Measurements from ENCODE around the gene MINDY2.
"Not testable (repeated sequence)": the region's sequence is repeated elsewhere in the genome, so short reads cannot be mapped to it uniquely, and the experiment has no call there.

The MINDY2 gene

DNA sequence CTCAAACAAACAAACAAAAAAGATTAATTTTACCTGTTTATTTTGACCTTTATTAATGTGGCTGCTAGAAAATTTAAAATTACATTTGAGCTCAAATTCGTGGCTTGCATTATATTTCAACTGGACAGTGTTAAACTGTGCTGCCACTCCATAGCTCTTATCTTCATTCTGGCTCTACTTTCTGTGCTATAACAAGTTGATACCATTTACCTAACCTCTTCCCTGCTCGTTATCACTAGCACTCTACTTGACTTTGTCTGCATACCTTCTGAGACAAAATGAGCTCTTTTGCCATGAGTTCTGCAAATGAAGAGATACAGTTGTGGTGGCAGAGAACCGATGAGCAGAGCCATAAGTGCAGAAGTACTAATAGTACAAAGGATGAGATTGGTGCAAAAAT, 26.4 kb downstream of the MINDY2 start:
- DNase-seq (ENCODE audit: low read depth, low spot score) = no peak

- DNase-seq (ENCODE audit: low read depth, low spot score) = no peak
Measured at GRCh38 chr15:58805095-58805494, 34.0 kb downstream of the MINDY2 start.

DNA sequence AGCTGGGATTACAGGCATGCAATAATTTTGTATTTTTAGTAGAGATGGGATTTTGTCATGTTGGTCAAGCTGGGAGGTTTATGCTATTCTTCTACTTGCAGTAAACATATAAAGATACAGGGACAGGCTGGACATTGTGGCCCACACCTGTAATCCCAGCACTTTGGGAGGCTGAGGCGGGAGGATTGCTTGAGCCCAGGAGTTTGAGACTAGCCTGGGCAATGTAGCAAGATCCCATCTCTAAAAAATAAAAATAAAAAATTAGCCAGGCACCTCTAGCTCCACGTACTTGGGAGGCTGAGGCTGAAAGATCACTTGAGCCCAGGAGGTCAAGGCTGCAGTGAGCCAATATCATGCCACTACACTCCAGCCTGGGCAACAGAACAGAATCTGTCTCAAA, 52.2 kb downstream of the MINDY2 start:
- not testable (repeated sequence) for DNase-seq (ENCODE audit: low read depth, low spot score)

- DNase-seq (ENCODE audit: low read depth, low spot score) = no peak
Measured at GRCh38 chr15:58830556-58830955, 59.5 kb downstream of the MINDY2 start.

- not testable (repeated sequence) for DNase-seq (ENCODE audit: low read depth, low spot score)
Measured at GRCh38 chr15:58833681-58834426, 62.8 kb downstream of the MINDY2 start.

- DNase-seq (ENCODE audit: low read depth, low spot score) = no peak
Measured at GRCh38 chr15:58839485-58839884, 68.4 kb downstream of the MINDY2 start.

DNA sequence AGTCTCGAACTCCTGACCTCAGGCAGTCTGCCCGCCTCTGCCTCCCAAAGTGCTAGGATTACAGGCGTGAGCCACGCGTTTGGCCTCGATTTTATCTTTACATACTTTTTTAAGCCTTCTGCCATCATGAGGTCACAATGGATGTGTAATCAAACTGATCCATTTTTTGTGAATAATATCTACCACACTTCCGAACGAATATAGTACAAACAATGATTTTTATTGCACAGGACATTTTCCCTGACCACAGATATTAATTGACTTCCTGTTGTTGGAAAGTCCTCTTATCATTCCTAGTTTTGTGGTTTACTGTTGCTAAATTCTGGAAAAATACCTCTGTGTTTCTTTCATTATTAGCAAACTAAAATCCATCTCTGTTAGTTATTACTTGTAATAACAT, 68.9 kb downstream of the MINDY2 start:
- no peak for DNase-seq (ENCODE audit: low read depth, low spot score)

DNA sequence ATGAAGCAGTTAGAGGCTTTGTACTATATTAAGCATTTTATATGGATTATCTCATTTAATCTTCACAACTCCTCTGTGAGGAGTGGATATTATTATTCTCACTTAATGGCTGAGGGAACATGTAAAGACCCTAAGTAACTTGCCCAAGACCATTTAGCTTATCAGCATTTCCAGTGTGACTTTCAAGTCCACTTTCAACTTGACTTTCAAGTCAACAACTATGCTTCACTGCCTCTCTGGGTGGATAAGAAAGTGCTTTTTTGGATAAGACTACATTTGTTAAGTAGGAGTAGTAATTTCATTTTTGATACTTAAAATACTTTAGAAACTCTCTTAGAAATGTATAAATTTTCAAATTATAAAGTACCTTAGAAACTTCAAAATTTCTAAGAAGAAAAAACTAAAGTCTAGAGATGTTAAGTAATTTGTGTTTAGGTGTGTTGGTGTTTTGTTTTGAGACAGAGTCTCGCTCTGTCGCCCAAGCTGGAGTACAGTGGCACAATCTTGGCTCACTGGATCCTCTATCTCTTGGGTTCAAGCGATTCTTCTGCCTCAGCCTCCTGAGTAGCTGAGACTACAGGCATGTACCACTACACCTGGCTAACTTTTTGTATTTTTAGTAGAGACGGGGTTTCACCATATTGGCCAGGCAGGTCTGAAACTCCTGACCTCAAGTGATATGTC, 71.8 kb downstream of the MINDY2 start:
- no peak for DNase-seq (ENCODE audit: low read depth, low spot score)

DNA sequence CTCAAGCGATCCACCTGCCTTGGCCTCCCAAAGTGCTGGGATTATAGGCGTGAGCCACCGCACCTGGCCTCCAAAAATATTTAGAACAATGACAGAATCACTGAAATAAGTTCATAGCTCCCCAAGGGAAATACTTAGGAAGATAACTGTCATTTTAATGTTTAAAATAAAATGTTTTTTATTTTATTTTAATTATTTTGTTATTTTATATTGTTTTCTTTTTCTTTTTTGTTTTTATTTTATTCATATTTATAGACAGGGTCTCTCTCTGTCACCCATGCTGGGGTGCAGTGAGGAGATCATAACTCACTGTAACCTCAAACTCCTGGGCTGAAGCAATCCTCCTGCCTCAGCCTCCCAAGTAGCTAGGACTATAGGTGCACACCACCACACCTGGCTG, 80.1 kb downstream of the MINDY2 start:
- not testable (repeated sequence) for DNase-seq (ENCODE audit: low read depth, low spot score)

- no peak for DNase-seq (ENCODE audit: low read depth, low spot score)
Measured at GRCh38 chr15:58852347-58852746, 81.2 kb downstream of the MINDY2 start.

DNA sequence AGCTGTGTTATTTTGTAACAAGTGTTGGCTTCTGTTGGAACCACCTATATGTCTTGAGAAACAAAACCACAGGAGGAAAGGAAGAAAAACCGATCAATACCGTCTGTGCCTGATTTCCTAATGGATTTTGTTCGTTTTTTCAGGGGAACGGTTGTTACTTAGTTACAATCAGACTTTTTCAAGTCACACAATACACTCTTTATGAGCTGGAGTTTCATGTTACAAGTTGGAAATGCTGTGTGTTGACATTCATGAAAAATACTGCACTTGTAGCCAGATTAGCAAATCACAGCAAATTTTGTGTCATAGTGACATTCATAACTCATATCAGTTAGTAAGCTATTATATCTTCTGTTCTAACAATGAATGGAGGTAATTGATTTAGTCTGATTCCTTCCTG, 83.5 kb downstream of the MINDY2 start:
- no peak for DNase-seq (ENCODE audit: low read depth, low spot score)

DNA sequence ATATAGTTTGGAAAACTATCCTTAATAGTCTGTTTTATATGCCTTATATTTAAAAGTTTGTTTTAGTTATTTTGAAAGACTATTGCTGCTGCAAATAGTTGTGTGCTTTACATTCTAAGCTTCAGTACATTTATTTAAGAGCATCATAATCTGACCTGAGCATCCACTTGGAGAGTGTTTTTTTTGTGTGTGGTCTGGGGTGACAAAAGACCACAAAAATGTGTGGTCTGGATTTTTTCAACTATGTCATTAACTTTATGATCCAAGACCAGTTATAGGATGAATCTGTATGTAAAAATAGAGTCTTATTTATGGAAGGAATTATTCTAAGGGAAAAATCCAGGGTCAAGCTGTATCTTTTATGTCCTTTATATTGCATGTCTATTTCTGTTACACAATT, 85.0 kb downstream of the MINDY2 start:
- DNase-seq (ENCODE audit: low read depth, low spot score) = peak; percentile 36

GRCh38 chr15:58856621-58857020, 85.5 kb downstream of the MINDY2 start:
- not testable (repeated sequence) for DNase-seq (ENCODE audit: low read depth, low spot score)

DNA sequence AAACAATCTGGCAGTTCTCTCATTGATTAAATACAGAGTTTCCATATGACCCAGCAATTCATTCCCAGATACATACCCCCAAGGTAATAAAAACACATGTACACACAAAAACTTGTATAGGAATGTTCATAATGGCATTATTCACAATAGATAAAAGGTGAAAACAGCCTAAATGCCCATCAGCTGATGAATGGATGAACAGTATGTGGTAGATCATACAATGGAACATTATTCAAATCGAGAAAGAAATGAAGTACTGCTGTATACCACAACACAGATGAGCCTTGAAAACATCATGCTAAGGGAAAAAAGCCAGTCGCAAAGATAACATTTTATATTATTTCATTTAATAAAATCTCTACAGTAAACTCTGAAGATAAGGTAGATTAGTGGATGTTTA, 91.2 kb downstream of the MINDY2 start:
- DNase-seq (ENCODE audit: low read depth, low spot score) = no peak

DNA sequence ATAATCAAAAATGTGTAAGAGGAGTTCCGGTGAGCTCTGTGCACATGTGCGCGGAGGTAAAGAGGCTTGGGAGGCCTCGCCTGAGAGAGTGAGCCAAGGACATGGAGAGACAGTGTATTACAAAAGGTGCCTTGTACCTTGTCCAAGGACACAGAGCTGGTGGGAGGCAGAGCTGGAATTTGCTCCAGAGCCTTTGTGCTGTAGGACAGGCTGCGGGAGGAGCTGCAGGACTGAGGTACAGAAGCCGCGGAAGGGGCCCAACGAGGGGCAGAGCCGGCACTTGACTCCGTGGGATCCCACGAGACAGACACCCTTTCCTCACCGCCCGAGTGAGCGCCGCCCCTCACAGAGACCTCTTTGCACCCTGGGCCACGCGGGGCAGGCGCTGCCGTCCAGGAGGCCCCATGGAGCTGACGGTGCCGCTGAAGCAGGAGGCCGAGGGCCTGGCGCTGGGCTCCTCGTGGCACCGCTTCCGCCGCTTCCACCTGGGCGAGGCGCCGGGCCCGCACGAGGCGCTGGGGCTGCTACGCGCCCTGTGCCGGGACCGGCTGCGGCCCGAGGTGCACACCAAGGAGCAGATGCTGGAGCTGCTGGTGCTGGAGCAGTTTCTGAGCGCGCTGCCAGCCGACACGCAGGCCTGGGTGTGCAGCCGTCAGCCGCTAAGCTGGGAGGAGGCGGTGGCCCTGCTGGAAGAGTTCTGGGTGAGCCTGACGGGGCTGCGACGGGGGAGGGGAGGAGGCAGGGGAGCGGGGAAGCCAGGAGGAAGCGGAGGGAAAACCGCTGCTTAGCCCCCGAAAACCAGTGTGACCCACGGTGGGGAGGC, 93.7 kb downstream of the MINDY2 start:
- peak; percentile 20 for DNase-seq (ENCODE audit: low read depth, low spot score)

- DNase-seq (ENCODE audit: low read depth, low spot score) = no peak
Measured at GRCh38 chr15:58865425-58865880, 94.4 kb downstream of the MINDY2 start.

GRCh38 chr15:58867926-58868325, 96.8 kb downstream of the MINDY2 start:
- no peak for DNase-seq (ENCODE audit: low read depth, low spot score)

DNA sequence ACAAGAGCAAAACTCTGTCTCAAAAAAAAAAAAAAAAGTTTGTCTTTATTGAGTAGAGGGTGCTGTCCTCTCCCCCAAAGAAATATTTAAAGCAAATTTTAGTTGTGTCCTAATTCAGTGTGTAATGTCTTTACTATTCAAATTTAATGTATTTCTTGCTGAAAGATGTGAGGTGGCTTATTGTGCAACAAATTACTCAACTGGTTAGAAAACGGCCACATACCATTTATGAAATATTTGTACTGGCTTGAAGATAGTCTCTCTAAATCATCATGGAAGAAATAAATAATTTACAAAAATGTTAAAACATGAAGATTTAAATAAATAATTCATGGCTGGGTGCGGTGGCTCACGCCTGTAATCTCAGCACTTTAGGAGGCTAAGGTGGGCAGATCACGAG, 99.3 kb downstream of the MINDY2 start:
- DNase-seq (ENCODE audit: low read depth, low spot score) = no peak

GRCh38 chr15:58873267-58873666, 102.2 kb downstream of the MINDY2 start:
- peak; percentile 21 for DNase-seq (ENCODE audit: low read depth, low spot score)

GRCh38 chr15:58875343-58875742, 104.2 kb downstream of the MINDY2 start:
- DNase-seq (ENCODE audit: low read depth, low spot score) = no peak

DNA sequence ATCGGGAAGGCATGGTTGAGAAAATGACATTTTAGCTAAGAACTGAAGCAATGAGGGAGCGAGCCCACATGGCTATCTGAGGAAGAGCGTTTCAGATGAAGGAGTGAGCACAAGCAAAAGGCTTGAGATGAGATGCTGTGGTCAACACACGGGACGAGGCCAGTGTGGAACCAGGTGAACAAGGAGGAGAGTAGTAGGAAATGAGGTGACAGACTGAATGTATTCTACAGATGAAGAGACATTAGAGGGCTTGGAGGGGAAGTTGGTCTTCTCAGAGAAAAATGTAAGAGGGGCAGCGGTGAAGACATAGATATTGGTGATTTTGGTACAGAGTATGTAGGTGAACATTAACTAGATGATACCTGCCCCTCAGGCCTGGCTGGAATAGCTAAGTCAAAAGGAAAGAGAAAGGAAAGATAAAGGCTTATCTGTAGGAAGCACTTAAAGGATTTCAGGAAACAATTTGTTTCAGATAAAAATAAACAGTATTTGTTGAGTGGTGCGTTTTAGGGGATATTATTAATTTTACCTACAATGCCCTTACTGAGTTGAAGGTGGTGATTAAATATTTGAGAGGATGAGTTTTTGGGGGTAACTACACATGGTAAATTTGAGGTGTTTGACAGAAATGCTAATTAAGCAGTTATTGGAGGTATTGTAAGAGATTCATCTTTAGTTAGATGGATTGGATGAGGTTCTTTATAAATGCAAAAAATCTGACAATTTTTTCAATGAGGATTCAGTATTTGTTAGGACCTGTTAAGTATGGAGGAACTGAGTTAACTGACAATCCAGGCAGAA, 105.4 kb downstream of the MINDY2 start:
- DNase-seq (ENCODE audit: low read depth, low spot score) = no peak

All from astrocyte of the hippocampus (primary cell).